ENCODE results near the gene ZWILCH.

- TF ChIP-seq POLR2AphosphoS5 (IDR thresholded peaks at IDR 0.05; ENCODE audit: low read depth, low read length): no peak
- TF ChIP-seq CTCF (IDR thresholded peaks at IDR 0.05): no peak
- TF ChIP-seq NRF1 (IDR thresholded peaks at IDR 0.05; ENCODE audit: low read depth, low read length): no peak
- no peak for TF ChIP-seq SMC3 (IDR thresholded peaks at IDR 0.05; ENCODE audit: low read depth, low read length)
- TF ChIP-seq JUND (IDR thresholded peaks at IDR 0.05): no peak
- TF ChIP-seq TAF1 (IDR thresholded peaks at IDR 0.05; ENCODE audit: borderline replicate concordance, low read depth, low read length): no peak
- no peak for TF ChIP-seq REST (IDR thresholded peaks at IDR 0.05; ENCODE audit: low read depth, low read length)
- no peak for TF ChIP-seq NFIC (IDR thresholded peaks at IDR 0.05; ENCODE audit: borderline replicate concordance)
- TF ChIP-seq RXRA (IDR thresholded peaks at IDR 0.05; ENCODE audit: borderline replicate concordance, low read depth): no peak
- no peak for TF ChIP-seq GABPA (IDR thresholded peaks at IDR 0.05; ENCODE audit: low read depth)
- no peak for TF ChIP-seq RFX5 (IDR thresholded peaks at IDR 0.05; ENCODE audit: low read length)
- TF ChIP-seq EP300 (IDR thresholded peaks at IDR 0.05; ENCODE audit: borderline replicate concordance in 1 of 2, low read depth in 1 of 2, low read length in 1 of 2): no peak
- TF ChIP-seq TEAD4 (IDR thresholded peaks at IDR 0.05; ENCODE audit: borderline replicate concordance, insufficient read depth): no peak
These were observed 64.5 kb downstream of the ZWILCH start for GRCh38 chr15:66569461-66570137.
